ENCODE results near the gene GTF3C1. TPM values are rescaled to one million over a fixed set of nuclear protein-coding genes. Genes with fewer than 3 reads are reported as not detected.

Gene GTF3C1
- total RNA-seq, 2 donors from 2014 or later: 56.1 to 60.4 TPM

DNA sequence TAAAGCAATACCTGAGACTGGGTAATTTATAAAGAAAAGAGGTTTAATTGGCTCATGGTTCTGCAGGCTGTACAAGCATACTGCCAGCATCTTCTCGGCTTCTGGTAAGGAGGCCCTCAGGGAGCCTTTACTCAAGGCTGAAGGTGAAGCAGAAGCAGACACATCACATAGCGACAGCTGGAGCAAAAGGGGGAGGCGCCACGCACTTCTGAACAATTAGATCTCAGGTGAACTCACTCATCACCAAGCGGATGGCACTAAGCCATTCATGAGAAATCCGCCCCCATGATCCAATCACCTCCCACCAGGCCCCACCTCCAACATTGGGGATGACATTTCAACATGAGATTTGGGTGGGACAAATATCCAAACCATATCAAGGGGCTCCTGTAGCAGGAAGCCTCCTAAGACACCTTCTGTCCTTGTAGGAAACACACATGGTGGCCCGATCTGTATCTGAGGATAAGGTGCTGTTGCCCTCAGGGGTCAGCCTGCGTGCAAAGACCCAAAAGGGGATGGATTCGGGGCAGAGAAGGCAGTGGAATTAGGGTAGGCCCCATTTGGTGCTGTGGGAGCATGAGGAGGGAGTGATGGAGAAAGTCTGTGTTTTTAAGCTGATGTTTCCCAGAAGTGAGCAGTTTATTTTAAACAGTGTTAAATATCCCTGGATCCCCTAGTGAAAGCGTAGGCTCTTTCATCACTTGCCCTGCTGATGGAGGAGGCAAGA lies 124.8 kb downstream of the GTF3C1 start:
- no peaks in the 10 kb centered on the region for H3K27me3 Mint-ChIP-seq
- peaks cover 100% of the 10 kb centered on the region for H3K36me3 Mint-ChIP-seq (ENCODE audit: low read depth)
- H3K9me3 Mint-ChIP-seq: peaks cover 13% of the 10 kb centered on the region
- H3K4me3 Mint-ChIP-seq: no peak overlapping the region
- peaks cover 21% of the 10 kb centered on the region for H3K4me1 Mint-ChIP-seq
- peak overlapping the region; percentile 54 for H3K27ac Mint-ChIP-seq
- ATAC-seq (replicated peaks): no peak

GRCh38 chr16:27421961-27422740 lies 127.6 kb downstream of the GTF3C1 start:
- no peaks in the 10 kb centered on the region for H3K27me3 Mint-ChIP-seq
- H3K36me3 Mint-ChIP-seq (ENCODE audit: low read depth): peaks cover 95% of the 10 kb centered on the region
- H3K9me3 Mint-ChIP-seq: peaks cover 13% of the 10 kb centered on the region
- H3K4me3 Mint-ChIP-seq: no peak overlapping the region
- no peak for ATAC-seq (replicated peaks)
- H3K4me1 Mint-ChIP-seq: peaks cover 18% of the 10 kb centered on the region
- no peak overlapping the region for H3K27ac Mint-ChIP-seq

DNA sequence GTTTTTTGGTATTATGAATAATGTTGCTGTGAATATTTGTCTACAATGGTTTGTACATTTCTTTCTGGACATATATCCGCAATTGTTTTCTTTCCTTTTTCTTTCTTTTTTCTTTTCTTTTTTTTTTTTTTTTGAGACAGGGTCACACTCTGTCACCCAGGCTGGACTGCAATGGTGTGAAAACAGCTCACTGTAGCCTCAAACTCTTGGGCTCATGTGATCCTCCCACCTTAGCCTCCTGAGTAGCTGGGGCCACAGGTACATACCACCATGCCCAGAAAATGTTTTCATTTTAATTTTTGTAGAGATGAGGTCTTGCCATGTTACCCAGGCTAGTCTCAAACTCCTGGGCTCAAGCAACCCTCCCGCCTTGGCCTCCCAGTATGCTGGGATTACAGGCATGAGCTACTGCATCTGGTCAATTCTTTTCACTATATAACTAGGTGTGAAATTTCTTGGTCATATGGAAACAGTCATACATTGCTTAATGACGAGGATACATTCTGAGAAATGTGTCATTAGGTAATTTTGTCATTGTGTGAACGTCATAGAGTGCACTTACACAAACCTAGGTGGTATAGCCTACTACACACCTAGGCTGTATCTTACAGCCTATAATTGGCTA lies 132.6 kb downstream of the GTF3C1 start:
- H3K27me3 Mint-ChIP-seq: no peaks in the 10 kb centered on the region
- ATAC-seq (replicated peaks): peak; percentile 95
- H3K4me3 Mint-ChIP-seq: peak overlapping the region; percentile 1
- H3K36me3 Mint-ChIP-seq (ENCODE audit: low read depth): peaks cover 95% of the 10 kb centered on the region
- H3K4me1 Mint-ChIP-seq: peaks cover 25% of the 10 kb centered on the region
- peaks cover 14% of the 10 kb centered on the region for H3K9me3 Mint-ChIP-seq
- H3K27ac Mint-ChIP-seq: peak overlapping the region; percentile 63

GRCh38 chr16:27414788-27415431 lies 134.8 kb downstream of the GTF3C1 start:
- Mint-ChIP-seq H3K4me1 (peaks cover 35% of the 10 kb centered on the region), H3K36me3 (ENCODE audit: low read depth) (peaks cover 95% of the 10 kb centered on the region), H3K4me3 (peak overlapping the region; percentile 6), H3K27ac (no peak overlapping the region), H3K27me3 (no peaks in the 10 kb centered on the region), H3K9me3 (peaks cover 4% of the 10 kb centered on the region)
- ATAC-seq (replicated peaks): no peak

GRCh38 chr16:27413956-27414355 lies 135.8 kb downstream of the GTF3C1 start:
- Mint-ChIP-seq H3K27me3 (no peaks in the 10 kb centered on the region), H3K4me3 (peak overlapping the region; percentile 99), H3K27ac (no peak overlapping the region), H3K36me3 (ENCODE audit: low read depth) (peaks cover 95% of the 10 kb centered on the region), H3K4me1 (peaks cover 35% of the 10 kb centered on the region), H3K9me3 (peaks cover 4% of the 10 kb centered on the region)
- no peak for ATAC-seq (replicated peaks)

GRCh38 chr16:27410761-27411160 lies 139.0 kb downstream of the GTF3C1 start:
- peaks cover 4% of the 10 kb centered on the region for H3K9me3 Mint-ChIP-seq
- H3K27me3 Mint-ChIP-seq: no peaks in the 10 kb centered on the region
- peaks cover 59% of the 10 kb centered on the region for H3K4me1 Mint-ChIP-seq
- peak overlapping the region; percentile 99 for H3K4me3 Mint-ChIP-seq
- peak overlapping the region; percentile 70 for H3K27ac Mint-ChIP-seq
- peaks cover 100% of the 10 kb centered on the region for H3K36me3 Mint-ChIP-seq (ENCODE audit: low read depth)
- no peak for ATAC-seq (replicated peaks)

Other genes with a start within 250 kb of the GTF3C1 start
- gene IL4R, start 235.9 kb downstream of the GTF3C1 start, total RNA-seq: 100 to 1,000 TPM; 163 to 216 TPM
- gene IL21R, start 147.7 kb downstream of the GTF3C1 start, total RNA-seq: 10 to 100 TPM; 41.8 to 53.6 TPM
- gene KATNIP, start 231 bp upstream of the GTF3C1 start, total RNA-seq: 10 to 100 TPM; 12.9 to 14.3 TPM

Measured in activated T-helper 17 cell treated with anti-CD3 and anti-CD28 coated beads, Interleukin-2, amount 50 U/mL, for 72 hours (primary cell).